GM19238 (cell line): ENCODE measurements around the gene ST3GAL6.

Experiments
- DNase-seq: peaks from one replicate; pipeline ENCODE4 v3.0.0; 2011; ENCODE audit warnings: low spot score; ENCODE audit not compliant: insufficient read length

ST3GAL6 gene

GRCh38 chr3:98739266-98739665, 23.9 kb upstream of the ST3GAL6 start:
- no peak for DNase-seq

- no peak for DNase-seq
These were observed 22.8 kb upstream of the ST3GAL6 start for GRCh38 chr3:98740324-98740723.

GRCh38 chr3:98741121-98741716, 21.9 kb upstream of the ST3GAL6 start:
- DNase-seq, result no peak

- DNase-seq, result no peak
These were observed 20.1 kb upstream of the ST3GAL6 start for GRCh38 chr3:98743071-98743470.

- DNase-seq, result no peak
These were observed 18.9 kb upstream of the ST3GAL6 start for GRCh38 chr3:98744283-98744682.

GRCh38 chr3:98745718-98746117, 17.4 kb upstream of the ST3GAL6 start:
- DNase-seq, result no peak

- no peak for DNase-seq
These were observed 17.0 kb upstream of the ST3GAL6 start for GRCh38 chr3:98746122-98746521.

- DNase-seq, result no peak
These were observed 16.3 kb upstream of the ST3GAL6 start for GRCh38 chr3:98746882-98747281.

GRCh38 chr3:98750276-98750919, 12.7 kb upstream of the ST3GAL6 start:
- no peak for DNase-seq

- DNase-seq, result no peak
These were observed 8.7 kb upstream of the ST3GAL6 start for GRCh38 chr3:98754483-98754882.

- DNase-seq, result no peak
These were observed 7.5 kb upstream of the ST3GAL6 start for GRCh38 chr3:98755601-98756000.

GRCh38 chr3:98759629-98760028, 3.5 kb upstream of the ST3GAL6 start:
- no peak for DNase-seq

GRCh38 chr3:98761643-98762229, 1.4 kb upstream of the ST3GAL6 start:
- DNase-seq, result no peak

GRCh38 chr3:98763819-98764418, 779 bp downstream of the ST3GAL6 start:
- no peak for DNase-seq

GRCh38 chr3:98764472-98764884, 1.3 kb downstream of the ST3GAL6 start:
- DNase-seq, result no peak

- no peak for DNase-seq
These were observed 2.6 kb downstream of the ST3GAL6 start for GRCh38 chr3:98765721-98766120.

- DNase-seq, result no peak
These were observed 3.8 kb downstream of the ST3GAL6 start for GRCh38 chr3:98766924-98767323.

GRCh38 chr3:98768961-98769360, 5.8 kb downstream of the ST3GAL6 start:
- no peak for DNase-seq

- no peak for DNase-seq
These were observed 6.3 kb downstream of the ST3GAL6 start for GRCh38 chr3:98769448-98769847.

- no peak for DNase-seq
These were observed 7.3 kb downstream of the ST3GAL6 start for GRCh38 chr3:98770261-98771039.

GRCh38 chr3:98772022-98772421, 8.9 kb downstream of the ST3GAL6 start:
- no peak for DNase-seq
